H1 (cell line): ENCODE measurements around the gene WIPI1. TPM values are rescaled to one million over a fixed set of nuclear protein-coding genes. Genes with fewer than 3 reads are reported as not detected.

Experiments
- CBX5 ChIP-seq: fragments of 300-800, 300-1000 bp; sonication (generic); IDR thresholded peaks from 2 replicates; pipeline ENCODE4 v1.7.1; 2016; ENCODE audit warnings: antibody characterized with exemption, low read length, low read depth
- EGR1 ChIP-seq: IDR thresholded peaks from 2 replicates; pipeline ENCODE4 v1.6.1; 2011; ENCODE audit warnings: low read depth, low read length, borderline replicate concordance
- MAX ChIP-seq: IDR thresholded peaks from 2 replicates; pipeline ENCODE4 v1.6.1; 2012; ENCODE audit warnings: inconsistent platforms
- POLR2A ChIP-seq, 2 experiments: IDR thresholded peaks; 1 replicate in 1 of 2; 2 replicates in 1 of 2; pipeline ENCODE4 v1.6.1; 2011; ENCODE audit warnings: low read depth in 2 of 2, low read length in 2 of 2, mild to moderate bottlenecking in 2 of 2; ENCODE audit errors: control extremely low read depth in 1 of 2
- POLR2AphosphoS5 ChIP-seq: IDR thresholded peaks from 2 replicates; pipeline ENCODE4 v1.6.1; 2011; ENCODE audit warnings: low read depth, low read length
- SP1 ChIP-seq: IDR thresholded peaks from 2 replicates; pipeline ENCODE4 v1.6.1; 2011; ENCODE audit warnings: low read depth, low read length
- TAF1 ChIP-seq: IDR thresholded peaks from 2 replicates; pipeline ENCODE4 v1.6.1; 2011; ENCODE audit warnings: mild to moderate bottlenecking, low read depth, low read length
- polyA plus RNA-seq, 7 experiments: library from polyadenylated mRNA; depleted of rRNA in 3 of 7; stranded (reverse) in 5 of 7; unstranded in 2 of 7; fragments of >200 nt in 5 of 7; fragments of 200-250 nt in 2 of 7; gene quantifications; 1 replicate in 5 of 7; 2 replicates in 1 of 7; 4 replicates in 1 of 7; pipeline versions ENCODE4 v1.2.1 to v1.2.3, GENCODE V29; 2011 to 2013; ENCODE audit warnings: missing spikeins in 2 of 7, mixed read lengths in 2 of 7
- total RNA-seq: library from RNA; stranded (reverse); fragmentation: NEBNext Ultra II Directional; extraction: Animal tissue kit (Norgen Biotek cat#: 25700); gene quantifications from 2 replicates; pipeline ENCODE4 v1.2.1, GENCODE V29; 2021
- TF ChIP-seq, protein P1 (sequence below): IDR thresholded peaks from 2 replicates; pipeline ENCODE4 v1.6.1; 2011; ENCODE audit warnings: low read depth, mild to moderate bottlenecking, low read length; ENCODE audit not compliant: insufficient read depth

Gene WIPI1
- total and polyA plus RNA-seq, 2 of the 8 experiments (the other 6 are each of a cell fraction or from before 2014, with no cell fraction given), result 16.6 to 17.4 TPM

GRCh38 chr17:68456339-68457167 lies 743 bp downstream of the WIPI1 start (continued):
- TF ChIP-seq EGR1 (no peak), MAX (peak; percentile 87), POLR2A (IDR thresholded peaks at IDR 0.05; ENCODE audit: control extremely low read depth in 1 of 2, low read depth in 2 of 2, low read length in 2 of 2) (peak; percentile 37 to 59), SP1 (peak; percentile 49; the same call in 1 of the 2 replicates), POLR2AphosphoS5 (peak; percentile 60; the same call in 1 of the 2 replicates), TAF1 (peak; percentile 63), CBX5 (no peak)
- TF ChIP-seq, protein P1, sequence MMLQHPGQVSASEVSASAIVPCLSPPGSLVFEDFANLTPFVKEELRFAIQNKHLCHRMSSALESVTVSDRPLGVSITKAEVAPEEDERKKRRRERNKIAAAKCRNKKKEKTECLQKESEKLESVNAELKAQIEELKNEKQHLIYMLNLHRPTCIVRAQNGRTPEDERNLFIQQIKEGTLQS, result no peak
- TF ChIP-seq, all 59 proteins: peak for 9
